Measurements from ENCODE around the gene CCDC43.
"Not testable (repeated sequence)": the region's sequence is repeated elsewhere in the genome, so short reads cannot be mapped to it uniquely, and the experiment has no call there.

The CCDC43 gene

GRCh38 chr17:44708401-44709263, 19.1 kb upstream of the CCDC43 start, which contains the start of gene DBF4B:
Gene DBF4B (plus strand): TSS chr17:44708665. CDS start chr17:44708821, 156 bp downstream.
- TF ChIP-seq ZFX (IDR thresholded peaks at IDR 0.05) = no peak
- TF ChIP-seq CTCF (conservative IDR thresholded peaks at IDR 0.05) = no peak
- peak within 1 kb of the TSS; percentile 78 for H3K27ac ChIP-seq

- peak overlapping the region; percentile 78 for H3K27ac ChIP-seq
- TF ChIP-seq ZFX (IDR thresholded peaks at IDR 0.05) (no peak), CTCF (conservative IDR thresholded peaks at IDR 0.05) (no peak)
Observed at GRCh38 chr17:44707755-44708400, 18.3 kb upstream of the CCDC43 start.

GRCh38 chr17:44700288-44700687, 10.7 kb upstream of the CCDC43 start:
- H3K27ac ChIP-seq = not testable (repeated sequence)

- TF ChIP-seq CTCF (conservative IDR thresholded peaks at IDR 0.05) (no peak), ZFX (IDR thresholded peaks at IDR 0.05) (no peak)
- H3K27ac ChIP-seq = no peak overlapping the region
Observed at GRCh38 chr17:44693609-44694008, 4.0 kb upstream of the CCDC43 start.

- peak overlapping the region; percentile 80 for H3K27ac ChIP-seq
- TF ChIP-seq CTCF (conservative IDR thresholded peaks at IDR 0.05) = peak; percentile 71
Observed at GRCh38 chr17:44690746-44691306, 1.2 kb upstream of the CCDC43 start.

GRCh38 chr17:44688675-44689476, 700 bp downstream of the CCDC43 start:
- peak overlapping the region; percentile 80 for H3K27ac ChIP-seq
- TF ChIP-seq CTCF (conservative IDR thresholded peaks at IDR 0.05) (no peak), ZFX (IDR thresholded peaks at IDR 0.05) (no peak)

GRCh38 chr17:44688200-44688599, 1.4 kb downstream of the CCDC43 start:
- no peak overlapping the region for H3K27ac ChIP-seq

More at GRCh38 chr17:44688200-44688599, 1.4 kb downstream of the CCDC43 start:
- no peak for TF ChIP-seq ZFX (IDR thresholded peaks at IDR 0.05)
- TF ChIP-seq CTCF (conservative IDR thresholded peaks at IDR 0.05) = no peak
